AG10803 (cell line): ENCODE measurements around the gene CXorf58.

Experiments
- DNase-seq: peaks from one replicate; pipeline ENCODE4 v3.0.0; 2010; ENCODE audit warnings: low read depth
- H3K4me3 ChIP-seq: 2 replicates; pipeline ENCODE4 v1.5.1; 2011; ENCODE audit warnings: mild to moderate bottlenecking, low read length, control low read depth
- TF ChIP-seq, protein P1 (sequence below): conservative IDR thresholded peaks from 2 replicates; pipeline ENCODE4 v1.5.1; 2011; ENCODE audit warnings: mild to moderate bottlenecking, low read length, control low read depth, inconsistent platforms

The CXorf58 gene

DNA sequence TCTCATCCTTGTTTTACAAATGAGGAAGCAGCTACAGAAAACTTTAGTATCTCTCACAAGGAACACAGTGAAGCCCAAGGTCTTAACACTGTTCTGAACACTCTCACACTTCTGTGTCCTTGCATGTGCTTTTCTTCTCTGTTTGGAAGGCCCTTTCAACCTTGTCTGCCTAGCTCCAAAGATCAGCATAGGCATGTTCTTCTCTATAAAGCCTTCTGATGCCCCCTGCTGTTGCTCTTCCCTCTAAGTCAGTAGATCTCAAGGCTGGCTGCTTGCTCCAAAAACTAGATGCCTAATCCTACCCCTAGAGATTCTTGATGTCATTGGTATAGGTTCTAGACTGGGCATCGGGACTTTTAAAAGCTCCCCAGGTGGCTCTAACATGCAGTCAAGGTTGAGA lies 6.0 kb upstream of the CXorf58 start:
- DNase-seq = peak; percentile 78
- no peak overlapping the region for H3K4me3 ChIP-seq
- TF ChIP-seq, protein P1, sequence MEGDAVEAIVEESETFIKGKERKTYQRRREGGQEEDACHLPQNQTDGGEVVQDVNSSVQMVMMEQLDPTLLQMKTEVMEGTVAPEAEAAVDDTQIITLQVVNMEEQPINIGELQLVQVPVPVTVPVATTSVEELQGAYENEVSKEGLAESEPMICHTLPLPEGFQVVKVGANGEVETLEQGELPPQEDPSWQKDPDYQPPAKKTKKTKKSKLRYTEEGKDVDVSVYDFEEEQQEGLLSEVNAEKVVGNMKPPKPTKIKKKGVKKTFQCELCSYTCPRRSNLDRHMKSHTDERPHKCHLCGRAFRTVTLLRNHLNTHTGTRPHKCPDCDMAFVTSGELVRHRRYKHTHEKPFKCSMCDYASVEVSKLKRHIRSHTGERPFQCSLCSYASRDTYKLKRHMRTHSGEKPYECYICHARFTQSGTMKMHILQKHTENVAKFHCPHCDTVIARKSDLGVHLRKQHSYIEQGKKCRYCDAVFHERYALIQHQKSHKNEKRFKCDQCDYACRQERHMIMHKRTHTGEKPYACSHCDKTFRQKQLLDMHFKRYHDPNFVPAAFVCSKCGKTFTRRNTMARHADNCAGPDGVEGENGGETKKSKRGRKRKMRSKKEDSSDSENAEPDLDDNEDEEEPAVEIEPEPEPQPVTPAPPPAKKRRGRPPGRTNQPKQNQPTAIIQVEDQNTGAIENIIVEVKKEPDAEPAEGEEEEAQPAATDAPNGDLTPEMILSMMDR = peak; percentile 67

GRCh38 chrX:23902419-23902818 lies 5.4 kb upstream of the CXorf58 start:
- DNase-seq = peak; percentile 62
- TF ChIP-seq, protein P1 = peak; percentile 54
- H3K4me3 ChIP-seq = 0 out of 2 replicates have a peak overlapping the region, but pooled peaks have one; percentile 15

DNA sequence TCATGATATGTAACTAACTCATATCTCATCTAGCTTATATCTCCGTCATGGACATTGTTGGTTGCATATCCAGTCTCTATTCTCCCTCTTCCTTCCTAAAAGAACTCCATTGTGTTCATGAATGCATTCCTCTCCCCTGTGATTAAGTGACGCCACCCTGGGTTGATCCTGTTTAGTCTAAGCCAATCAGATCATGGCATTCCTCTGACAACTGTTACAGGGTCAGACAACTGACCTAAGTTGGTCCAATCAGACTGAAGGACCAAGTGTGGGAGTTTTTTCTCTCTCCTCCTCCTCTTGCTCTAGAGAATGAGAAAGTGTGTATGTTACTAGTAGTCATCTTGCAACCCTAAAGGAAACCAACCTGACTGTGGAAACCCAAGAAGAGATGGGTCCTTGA lies 3.7 kb upstream of the CXorf58 start:
- H3K4me3 ChIP-seq = no peak overlapping the region
- peak; percentile 37 for DNase-seq
- TF ChIP-seq, protein P1 = no peak

DNA sequence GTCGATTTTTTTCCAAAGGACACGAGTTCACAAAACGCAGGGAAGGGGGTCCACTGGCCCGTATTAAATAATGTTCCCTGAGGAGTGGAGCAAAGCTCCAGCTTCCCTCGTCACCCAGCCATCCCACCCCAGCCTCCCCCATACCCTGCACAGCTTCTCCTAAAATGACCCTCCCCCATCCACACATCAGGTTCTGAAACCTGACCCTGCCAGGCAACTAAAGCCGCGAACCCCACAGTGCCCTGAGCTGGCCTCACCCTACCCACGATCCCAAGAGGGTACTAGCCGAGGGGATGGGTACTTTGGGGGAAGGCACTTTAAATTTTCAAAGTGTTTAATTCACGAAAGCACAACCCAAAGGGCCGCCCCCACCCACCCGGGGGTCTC lies 702 bp upstream of the CXorf58 start:
- DNase-seq = no peak
- H3K4me3 ChIP-seq = peak overlapping the region; percentile 69

DNA sequence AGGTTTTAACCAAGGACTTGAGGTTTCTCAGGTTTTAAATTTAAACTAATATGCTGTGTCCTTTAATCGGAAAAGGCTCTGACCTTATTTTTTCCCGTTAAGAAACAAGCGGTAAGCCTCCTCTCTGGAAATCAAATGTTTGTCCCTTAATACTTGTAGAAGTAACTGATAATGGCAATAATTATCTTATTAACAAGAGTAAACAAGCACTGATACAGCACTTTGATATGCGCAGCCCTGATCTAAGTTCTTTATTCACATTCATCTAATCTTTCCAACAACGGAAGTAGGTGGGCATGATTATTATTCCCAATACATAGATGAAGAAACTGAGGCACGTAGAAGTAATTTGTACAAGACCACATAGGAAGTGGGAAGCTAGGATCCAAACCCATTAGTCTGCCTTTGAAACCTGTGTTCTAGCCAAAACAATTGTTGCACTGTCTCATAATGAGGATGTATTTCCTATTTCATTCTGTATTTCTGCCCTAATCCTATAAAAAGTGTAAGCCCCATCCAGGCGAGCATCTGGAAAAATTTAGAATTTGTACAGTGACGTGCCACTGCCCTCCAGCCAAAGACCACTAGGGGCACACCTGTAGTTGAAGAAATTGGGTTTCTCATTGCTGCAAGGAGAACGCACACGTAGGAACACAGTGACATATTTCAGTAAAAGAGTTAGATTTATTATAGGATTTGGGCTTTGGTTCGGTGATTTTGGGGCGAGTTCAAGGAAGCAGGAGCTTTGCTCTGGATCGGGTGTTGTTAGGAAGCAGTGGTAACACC lies 606 bp downstream of the CXorf58 start:
- DNase-seq = no peak
- H3K4me3 ChIP-seq = peak overlapping the region; percentile 45

More for the DNA sequence above, 702 bp upstream of the CXorf58 start:
- TF ChIP-seq, protein P1 = no peak

GRCh38 chrX:23911126-23911835 lies 3.5 kb downstream of the CXorf58 start:
- TF ChIP-seq, protein P1 = no peak
- no peak overlapping the region for H3K4me3 ChIP-seq

More for the DNA sequence above, 606 bp downstream of the CXorf58 start:
- TF ChIP-seq, protein P1 = peak; percentile 31; the same call in 1 of the 2 replicates

More at GRCh38 chrX:23911126-23911835, 3.5 kb downstream of the CXorf58 start:
- no peak for DNase-seq
